Mesenchymal stem cell (in vitro differentiated cells and primary cell): ENCODE measurements around the gene SV2C.

Experiments
- DNase-seq: peaks from one replicate; pipeline ENCODE4 v3.0.0-alpha.2; 2013
- H2AFZ ChIP-seq: one replicate; pipeline ENCODE4 v1.6.1; 2013; ENCODE audit warnings: low read depth, mild to moderate bottlenecking, control low read depth, inconsistent platforms, low read length, moderate library complexity
- H2AK5ac ChIP-seq: 2 replicates; pipeline ENCODE4 v1.6.1; 2013; ENCODE audit warnings: low read length, moderate library complexity, mild to moderate bottlenecking, inconsistent platforms; ENCODE audit not compliant: severe bottlenecking
- H2BK120ac ChIP-seq: one replicate; pipeline ENCODE4 v1.6.1; 2013; ENCODE audit warnings: low read depth, mild to moderate bottlenecking, inconsistent platforms, low read length, moderate library complexity
- H2BK12ac ChIP-seq, 2 experiments: one replicate each; pipeline ENCODE4 v1.6.1; 2013; ENCODE audit warnings: inconsistent platforms in 2 of 2, low read length in 2 of 2, mild to moderate bottlenecking in 2 of 2, moderate library complexity in 2 of 2, control low read depth in 1 of 2
- H2BK15ac ChIP-seq: one replicate; pipeline ENCODE4 v1.6.1; 2013; ENCODE audit warnings: mild to moderate bottlenecking, low read depth, inconsistent platforms; ENCODE audit not compliant: poor library complexity, severe bottlenecking
- H2BK5ac ChIP-seq: 2 replicates; pipeline ENCODE4 v1.6.1; 2013; ENCODE audit warnings: low read depth, mild to moderate bottlenecking, low read length, control low read depth, inconsistent platforms; ENCODE audit not compliant: poor library complexity, severe bottlenecking
- H3K14ac ChIP-seq, 2 experiments: one replicate each; pipeline ENCODE4 v1.6.1; 2013; ENCODE audit warnings: inconsistent platforms in 2 of 2, low read length in 2 of 2, control low read depth in 1 of 2, mild to moderate bottlenecking in 1 of 2, moderate library complexity in 1 of 2
- H3K18ac ChIP-seq, 2 experiments: one replicate each; pipeline ENCODE4 v1.6.1; 2013; ENCODE audit warnings: inconsistent platforms in 2 of 2, low read length in 2 of 2, control low read depth in 1 of 2, low read depth in 1 of 2, mild to moderate bottlenecking in 1 of 2
- H3K23ac ChIP-seq, 2 experiments: one replicate each; pipeline ENCODE4 v1.6.1; 2013; ENCODE audit warnings: inconsistent platforms in 2 of 2, low read length in 2 of 2, mild to moderate bottlenecking in 2 of 2, moderate library complexity in 2 of 2, control low read depth in 1 of 2
- H3K27ac ChIP-seq: 2 replicates; pipeline ENCODE4 v1.5.1; 2013; ENCODE audit warnings: mild to moderate bottlenecking, moderate library complexity, low read length, control low read depth, inconsistent platforms; ENCODE audit not compliant: poor library complexity, severe bottlenecking
- H3K27me3 ChIP-seq, 2 experiments: 2 replicates each; pipeline versions ENCODE4 v1.6.1 to v1.7.0; 2013; ENCODE audit warnings: low read length in 2 of 2, mild to moderate bottlenecking in 2 of 2, moderate library complexity in 2 of 2, control low read depth in 1 of 2, inconsistent platforms in 1 of 2; ENCODE audit not compliant: control insufficient read depth in 1 of 2, insufficient read depth in 1 of 2
- H3K36me3 ChIP-seq, 2 experiments: 2 replicates each; pipeline versions ENCODE4 v1.6.1 to v1.7.0; 2013; ENCODE audit warnings: low read length in 2 of 2, control low read depth in 1 of 2, inconsistent platforms in 1 of 2, low read depth in 1 of 2, mild to moderate bottlenecking in 1 of 2; ENCODE audit not compliant: insufficient read depth in 2 of 2, control insufficient read depth in 1 of 2
- H3K4ac ChIP-seq, 2 experiments: one replicate each; pipeline ENCODE4 v1.6.1; 2013; ENCODE audit warnings: inconsistent platforms in 2 of 2, low read length in 2 of 2, mild to moderate bottlenecking in 2 of 2, moderate library complexity in 2 of 2, control low read depth in 1 of 2, low read depth in 1 of 2
- H3K4me1 ChIP-seq: 2 replicates; pipeline ENCODE4 v1.6.1; 2013; ENCODE audit warnings: low read depth, low read length, control low read depth; ENCODE audit not compliant: control insufficient read depth, insufficient read depth
- H3K4me2 ChIP-seq: 2 replicates; pipeline ENCODE4 v1.6.1; 2013; ENCODE audit warnings: low read length, mild to moderate bottlenecking, inconsistent platforms; ENCODE audit not compliant: poor library complexity, severe bottlenecking
- H3K4me3 ChIP-seq, 2 experiments: 2 replicates each; pipeline versions ENCODE4 v1.5.1 to v1.7.0; 2013; ENCODE audit warnings: low read length in 2 of 2, mild to moderate bottlenecking in 2 of 2, control low read depth in 1 of 2, low read depth in 1 of 2; ENCODE audit not compliant: insufficient read depth in 1 of 2
- H3K79me1 ChIP-seq: replicated peaks from 2 replicates; pipeline ENCODE4 v1.6.1; 2013; ENCODE audit warnings: mild to moderate bottlenecking, control low read depth, low read length, inconsistent platforms; ENCODE audit not compliant: poor library complexity, severe bottlenecking
- H3K9ac ChIP-seq: 2 replicates; pipeline ENCODE4 v1.7.0; 2013; ENCODE audit warnings: mild to moderate bottlenecking, low read length, moderate library complexity
- H3K9me3 ChIP-seq: 2 replicates; pipeline ENCODE4 v1.7.0; 2013; ENCODE audit warnings: mild to moderate bottlenecking, low read length; ENCODE audit not compliant: control insufficient read depth
- H4K8ac ChIP-seq: one replicate; pipeline ENCODE4 v1.6.1; 2013; ENCODE audit warnings: inconsistent platforms, mild to moderate bottlenecking, low read length, moderate library complexity
- H4K91ac ChIP-seq: one replicate; pipeline ENCODE4 v1.6.1; 2013; ENCODE audit warnings: mild to moderate bottlenecking, low read length, inconsistent platforms
- WGBS: methylation state at CpG from one replicate; pipeline ENCODE4 v1.1.7; 2013; ENCODE audit warnings: mixed read lengths; 5-methylcytosine and 5-hydroxymethylcytosine counted together

The SV2C gene

DNA sequence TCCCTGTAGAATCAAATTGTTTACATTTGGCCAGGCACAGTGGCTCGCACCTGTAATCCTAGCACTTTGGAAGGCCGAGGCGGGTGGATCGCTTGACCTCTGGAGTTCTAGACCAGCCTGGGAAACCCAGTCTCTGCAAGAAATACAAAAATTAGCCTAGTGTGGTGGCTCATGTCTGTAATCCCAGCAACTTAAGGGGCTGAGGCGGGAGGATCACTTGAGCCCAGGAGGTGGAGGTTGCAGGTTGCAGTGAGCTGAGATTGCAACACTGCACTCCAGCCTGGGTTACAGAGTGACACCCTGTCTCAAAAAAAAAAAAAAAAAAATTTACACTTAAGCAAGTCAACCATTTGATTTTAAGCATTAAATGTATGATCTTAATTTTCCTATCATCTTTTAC, 302.4 kb downstream of the SV2C start:
- Histone ChIP-seq H3K27me3 (peaks cover 0 to 14% of the 10 kb centered on the region in 2 experiments), H3K79me1 (no peaks in the 10 kb centered on the region), H3K4me1 (peaks cover 2% of the 10 kb centered on the region), H2AK5ac (no peak overlapping the region), H3K9ac (no peak overlapping the region), H3K4me3 (no peak overlapping the region), H3K36me3 (no peaks in the 10 kb centered on the region), H3K27ac (no peak overlapping the region), H4K8ac (no peak overlapping the region), H2AFZ (no peak overlapping the region), H2BK12ac (no peak overlapping the region), H3K14ac (no peak overlapping the region), H3K4ac (no peak overlapping the region), H3K9me3 (no peaks in the 10 kb centered on the region), H2BK120ac (no peak overlapping the region), H2BK15ac (no peak overlapping the region), H2BK5ac (no peak overlapping the region), H3K23ac (no peak overlapping the region), H3K4me2 (no peak overlapping the region), H3K18ac (no peak overlapping the region), H4K91ac (no peak overlapping the region)
- WGBS = 97% methylated on average over 5 of the region's 5 CpGs
- DNase-seq = no peak

DNA sequence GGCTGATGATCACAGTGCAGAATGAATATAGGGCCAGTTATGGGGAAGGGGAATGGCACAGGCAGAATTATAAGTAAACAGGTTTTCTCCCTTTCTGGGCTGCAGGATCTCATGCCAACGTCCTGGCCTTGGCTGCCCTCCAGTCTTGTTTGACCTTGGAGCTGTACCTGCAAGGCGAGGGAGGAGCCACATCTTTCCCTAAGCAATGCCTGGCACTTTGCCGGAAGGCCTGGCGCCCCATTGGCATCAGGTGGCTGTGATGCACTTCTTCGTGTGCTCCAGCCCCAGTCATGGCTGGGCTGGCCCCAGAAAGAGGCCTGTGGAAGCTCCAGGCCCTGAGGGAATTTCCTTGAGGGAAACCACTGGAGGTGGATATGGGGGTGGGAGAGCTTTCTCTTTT, 303.2 kb downstream of the SV2C start:
- H2AK5ac ChIP-seq = no peak overlapping the region
- WGBS = 69% methylated on average over 5 of the region's 5 CpGs
- no peak overlapping the region for H4K91ac ChIP-seq
- H2AFZ ChIP-seq = no peak overlapping the region
- H3K27ac ChIP-seq = no peak overlapping the region
- no peaks in the 10 kb centered on the region for H3K79me1 ChIP-seq
- H3K18ac ChIP-seq = peak overlapping the region in 1 of 2 experiments; percentile 35
- no peak overlapping the region for H2BK12ac ChIP-seq
- no peak overlapping the region for H2BK120ac ChIP-seq
- no peak overlapping the region for H2BK5ac ChIP-seq
- H3K9me3 ChIP-seq = no peaks in the 10 kb centered on the region
- no peak overlapping the region for H3K4me3 ChIP-seq
- peaks cover 2% of the 10 kb centered on the region for H3K4me1 ChIP-seq
- no peak overlapping the region for H4K8ac ChIP-seq
- no peak overlapping the region for H2BK15ac ChIP-seq
- no peak for DNase-seq
- no peak overlapping the region for H3K4me2 ChIP-seq
- H3K4ac ChIP-seq = no peak overlapping the region
- no peak overlapping the region for H3K9ac ChIP-seq
- H3K14ac ChIP-seq = no peak overlapping the region
- H3K36me3 ChIP-seq = no peaks in the 10 kb centered on the region
- H3K27me3 ChIP-seq = peaks cover 0 to 14% of the 10 kb centered on the region in 2 experiments
- no peak overlapping the region for H3K23ac ChIP-seq

DNA sequence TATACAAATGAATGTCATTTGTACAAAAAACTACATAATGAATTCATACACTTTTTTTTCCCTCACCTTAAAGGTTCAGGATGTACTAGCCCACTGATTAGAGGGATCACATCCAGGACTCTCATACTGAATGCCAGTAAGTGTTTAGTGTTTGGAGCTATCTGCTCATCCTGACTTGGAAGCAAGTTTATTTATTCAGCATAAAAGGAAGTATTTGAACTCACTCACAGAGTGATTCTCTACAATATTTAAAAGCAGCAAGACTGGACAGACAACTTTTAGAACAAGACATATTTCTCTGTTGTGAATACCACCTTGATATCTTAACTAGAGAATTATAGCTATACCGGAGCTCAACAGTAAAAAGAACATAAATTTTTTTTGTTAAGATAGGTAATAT, 305.1 kb downstream of the SV2C start:
- WGBS = no CpG with 5 or more reads among the region's 1 CpG
- Histone ChIP-seq H3K9me3 (no peaks in the 10 kb centered on the region), H3K27ac (no peak overlapping the region)

DNA sequence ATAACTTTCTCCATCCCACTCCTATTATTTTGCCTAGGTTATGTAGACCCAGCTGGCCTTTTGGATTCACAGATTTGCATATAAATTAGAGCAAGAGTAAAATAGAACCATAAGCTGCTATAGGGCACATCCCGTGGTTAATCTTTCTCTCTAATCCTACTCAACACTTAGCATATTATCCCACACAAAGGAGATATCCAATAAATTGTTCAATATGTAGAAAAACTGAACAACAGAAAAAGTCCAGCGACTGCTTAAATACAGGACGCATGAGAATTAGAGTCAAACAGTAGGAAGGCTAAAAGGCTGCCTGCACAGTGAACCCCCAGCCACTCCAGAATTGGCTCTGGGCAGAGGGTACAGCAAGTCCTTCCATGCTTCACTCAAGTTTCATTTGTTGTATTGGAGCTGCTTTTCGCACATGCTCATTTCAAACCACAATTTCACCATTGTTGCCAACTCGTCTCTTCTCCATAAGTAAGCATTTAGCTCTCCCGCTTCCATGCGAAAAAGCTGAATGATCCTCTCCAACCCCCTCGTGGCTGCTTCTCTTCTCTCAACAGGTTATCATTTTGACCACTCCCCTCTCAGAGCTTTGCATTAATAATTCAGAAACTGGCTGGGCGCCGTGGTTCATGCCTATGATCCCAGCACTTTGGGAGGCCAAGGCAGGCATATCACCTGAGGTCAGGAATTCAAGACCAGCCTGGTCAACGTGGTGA, 305.8 kb downstream of the SV2C start:
- Histone ChIP-seq H3K23ac (no peak overlapping the region), H3K4me1 (peaks cover 2% of the 10 kb centered on the region), H2BK120ac (no peak overlapping the region), H3K79me1 (no peaks in the 10 kb centered on the region), H3K4me2 (no peak overlapping the region), H3K9ac (no peak overlapping the region), H4K8ac (no peak overlapping the region), H2AFZ (no peak overlapping the region), H2BK15ac (no peak overlapping the region), H3K27me3 (peaks cover 0 to 11% of the 10 kb centered on the region in 2 experiments), H3K4ac (no peak overlapping the region), H3K18ac (no peak overlapping the region), H3K36me3 (no peaks in the 10 kb centered on the region), H4K91ac (no peak overlapping the region), H3K14ac (no peak overlapping the region), H2BK12ac (no peak overlapping the region), H3K4me3 (no peak overlapping the region), H3K27ac (no peak overlapping the region), H3K9me3 (no peaks in the 10 kb centered on the region), H2BK5ac (no peak overlapping the region), H2AK5ac (no peak overlapping the region)
- no peak for DNase-seq
- 86% methylated on average over 11 of the region's 11 CpGs for WGBS

More for the DNA sequence above, 305.1 kb downstream of the SV2C start:
- no peak overlapping the region for H2BK120ac ChIP-seq
- no peak overlapping the region for H2AK5ac ChIP-seq
- H3K4me3 ChIP-seq = no peak overlapping the region
- no peak overlapping the region for H2AFZ ChIP-seq
- no peak overlapping the region for H3K4me2 ChIP-seq
- no peak overlapping the region for H3K4ac ChIP-seq
- no peak for DNase-seq
- H3K14ac ChIP-seq = no peak overlapping the region
- H3K9ac ChIP-seq = no peak overlapping the region
- no peak overlapping the region for H2BK15ac ChIP-seq
- peaks cover 0 to 12% of the 10 kb centered on the region in 2 experiments for H3K27me3 ChIP-seq
- no peak overlapping the region for H3K18ac ChIP-seq
- no peak overlapping the region for H4K91ac ChIP-seq
- no peak overlapping the region for H2BK5ac ChIP-seq
- H2BK12ac ChIP-seq = no peak overlapping the region
- H3K79me1 ChIP-seq = no peaks in the 10 kb centered on the region
- no peak overlapping the region for H4K8ac ChIP-seq
- no peaks in the 10 kb centered on the region for H3K36me3 ChIP-seq
- H3K4me1 ChIP-seq = peaks cover 2% of the 10 kb centered on the region
- H3K23ac ChIP-seq = no peak overlapping the region
